B cell (primary cell): ENCODE measurements around the gene SLC44A2. TPM values are rescaled to one million over a fixed set of nuclear protein-coding genes. Genes with fewer than 3 reads are reported as not detected.

ENCODE experiments used
- ATAC-seq: fragments of 200-7000 bp; cut with Tn5 transposase; one replicate; pipeline ENCODE4 v1.10.0; 2021; ENCODE audit warnings: low read depth, mild to moderate bottlenecking, moderate number of reproducible peaks, moderate library complexity
- CTCF ChIA-PET: fragments of 350-600 bp; sonication (Branson Sonifier 250); formaldehyde crosslinking; loops from one replicate; lab custom pipeline; 2021; ENCODE audit warnings: antibody characterized with exemption, inconsistent platforms; lab: Charles Lee
- POLR2A ChIA-PET: fragments of 350-600 bp; sonication (Branson Sonifier 250); formaldehyde crosslinking; loops from one replicate; lab custom pipeline; 2021; ENCODE audit warnings: antibody characterized with exemption; lab: Charles Lee
- DNase-seq: peaks from one replicate; pipeline ENCODE4 v3.0.0; 2013
- H2AFZ ChIP-seq: 2 replicates; pipeline ENCODE4 v1.6.1; 2012; ENCODE audit warnings: mild to moderate bottlenecking, low read depth, low read length; ENCODE audit not compliant: insufficient read depth, poor library complexity, severe bottlenecking
- H3K27ac ChIP-seq, 2 donors: 1 replicate in 1 of 2; 2 replicates in 1 of 2; pipeline ENCODE4 v1.5.1; 2012 to 2013; ENCODE audit warnings: low read length in 2 of 2, mild to moderate bottlenecking in 2 of 2, moderate library complexity in 1 of 2
- H3K27me3 ChIP-seq, 4 experiments: fragments of 200-600 bp in 1 of 4; sonication (generic) in 1 of 4; replicated peaks in 1 of 4; 1 replicate in 2 of 4; 2 replicates in 2 of 4; pipeline versions ENCODE4 v1.6.1 to v1.7.0; 2013 to 2016; ENCODE audit warnings: low read length in 3 of 4, mild to moderate bottlenecking in 2 of 4, mixed read lengths in 1 of 4, moderate library complexity in 1 of 4; ENCODE audit not compliant: insufficient read depth in 4 of 4, control insufficient read depth in 3 of 4; ENCODE audit errors: control extremely low read depth in 1 of 4
- H3K36me3 ChIP-seq, 2 experiments: replicated peaks in 1 of 2; 1 replicate in 1 of 2; 2 replicates in 1 of 2; pipeline versions ENCODE4 v1.6.1 to v1.7.1; 2013; ENCODE audit warnings: low read length in 1 of 2; ENCODE audit not compliant: insufficient read depth in 2 of 2, control insufficient read depth in 1 of 2; ENCODE audit errors: control extremely low read depth in 1 of 2, extremely low read depth in 1 of 2
- H3K4me1 ChIP-seq, 2 donors: fragments of 200-600 bp in 1 of 2; sonication (generic) in 1 of 2; 1 replicate in 1 of 2; 2 replicates in 1 of 2; pipeline versions ENCODE4 v1.5.1 to v1.6.1; 2013 to 2017; ENCODE audit warnings: low read length in 2 of 2; ENCODE audit not compliant: control insufficient read depth in 2 of 2, insufficient read depth in 2 of 2
- H3K4me2 ChIP-seq: replicated peaks from 2 replicates; pipeline ENCODE3; 2012; ENCODE audit warnings: mild to moderate bottlenecking, low read depth, low read length; ENCODE audit not compliant: poor library complexity, severe bottlenecking
- H3K4me3 ChIP-seq, 5 experiments: fragments of 200-600 bp in 1 of 5; sonication (generic) in 1 of 5; 1 replicate in 3 of 5; 2 replicates in 2 of 5; pipeline versions ENCODE4 v1.5.1 to v1.7.0; 2011 to 2016; ENCODE audit warnings: low read length in 4 of 5, mild to moderate bottlenecking in 4 of 5, low read depth in 2 of 5, control low read depth in 1 of 5, moderate library complexity in 1 of 5; ENCODE audit not compliant: insufficient read depth in 1 of 5; ENCODE audit errors: control extremely low read depth in 1 of 5, extremely low read depth in 1 of 5
- H3K79me2 ChIP-seq: fragments of 200-600 bp; sonication (generic); one replicate; pipeline ENCODE4 v1.6.0; 2016; ENCODE audit warnings: low read length; ENCODE audit not compliant: control insufficient read depth, insufficient read depth
- H3K9ac ChIP-seq: fragments of 200-600 bp; sonication (generic); 2 replicates; pipeline ENCODE4 v1.6.1; 2017; ENCODE audit warnings: mild to moderate bottlenecking, low read length, moderate library complexity
- H3K9me3 ChIP-seq, 3 donors: one replicate each; pipeline versions ENCODE4 v1.6.1 to v1.7.1; 2013; ENCODE audit warnings: low read length in 2 of 3; ENCODE audit not compliant: control insufficient read depth in 2 of 3, insufficient read depth in 1 of 3; ENCODE audit errors: control extremely low read depth in 1 of 3
- H4K20me1 ChIP-seq: 2 replicates; pipeline ENCODE4 v1.6.0; 2012; ENCODE audit warnings: mild to moderate bottlenecking, low read length; ENCODE audit not compliant: insufficient read depth, control insufficient read depth, poor library complexity, severe bottlenecking
- H3K27ac Mint-ChIP-seq: one replicate; pipeline ENCODE4 v1.8.0; 2021; ENCODE audit warnings: mixed read lengths
- H3K27me3 Mint-ChIP-seq: one replicate; pipeline ENCODE4 v1.8.0; 2021; ENCODE audit warnings: mixed read lengths
- H3K4me1 Mint-ChIP-seq: one replicate; pipeline ENCODE4 v1.8.0; 2021; ENCODE audit warnings: mixed read lengths
- H3K4me3 Mint-ChIP-seq: one replicate; pipeline ENCODE4 v1.8.0; 2021; ENCODE audit warnings: mixed read lengths
- H3K9me3 Mint-ChIP-seq: one replicate; pipeline ENCODE4 v1.8.0; 2022; ENCODE audit warnings: mixed read lengths; ENCODE audit not compliant: insufficient read depth
- CTCF ChIP-seq: fragments of 200-600 bp; IDR thresholded peaks from one replicate; pipeline ENCODE4 v1.8.0; 2022; ENCODE audit warnings: antibody characterized with exemption, mild to moderate bottlenecking
- EZH2 ChIP-seq: IDR thresholded peaks from 2 replicates; pipeline ENCODE4 v1.6.1; 2012; ENCODE audit warnings: borderline replicate concordance, low read depth, mild to moderate bottlenecking, moderate library complexity, low read length; ENCODE audit not compliant: insufficient read depth, poor library complexity, severe bottlenecking
- WGBS: methylation state at CpG from one replicate; pipeline ENCODE4 v1.1.5; 2013; ENCODE audit warnings: missing lambda C conversion rate; ENCODE audit not compliant: insufficient coverage; 5-methylcytosine and 5-hydroxymethylcytosine counted together
- intact Hi-C: fragments of 100-400 bp; cut with micrococcal nuclease; formaldehyde crosslinking; loops from one replicate; pipeline ENCODE4 v1.10.0; 2022
- polyA plus RNA-seq: library from polyadenylated mRNA; depleted of rRNA; stranded (reverse); fragments of >200 nt; gene quantifications from 2 replicates; pipeline ENCODE4 v1.2.3, GENCODE V29; 2012
- total RNA-seq, 2 donors: library from RNA; stranded (reverse); fragments of 120-200 nt in 1 of 2; gene quantifications; 1 replicate in 1 of 2; 2 replicates in 1 of 2; pipeline versions ENCODE4 v1.2.3 to v1.2.4, GENCODE V29; 2013 to 2022

SLC44A2 gene
- total and polyA plus RNA-seq, 2 donors (not counting 1 experiment from before 2014, with no cell fraction given), result 245 to 369 TPM

GRCh38 chr19:10621966-10622365 is 3.4 kb upstream of the SLC44A2 start:
- Histone ChIP-seq H3K27me3 (no peaks in the 10 kb centered on the region), H3K79me2 (peaks cover 99% of the 10 kb centered on the region), H3K27ac (no peak overlapping the region), H3K36me3 (peaks cover 2 to 57% of the 10 kb centered on the region in 2 experiments), H3K4me2 (no peak overlapping the region), H4K20me1 (peaks cover 94% of the 10 kb centered on the region), H3K9ac (no peak overlapping the region), H3K4me1 (peaks cover 6 to 44% of the 10 kb centered on the region in 2 donors), H3K9me3 (no peaks in the 10 kb centered on the region), H2AFZ (no peak overlapping the region), H3K4me3 (no peak overlapping the region)
- ATAC-seq (no peak), DNase-seq (no peak)
- ChIA-PET CTCF (interaction anchor here (0.6 to 5.4 kb wide), 5 partner anchors 18 to 218 kb away, joined by 3 to 30 read pairs (median 3); no protein-coding TSS in a partner anchor), POLR2A (interaction anchor here (0.6 to 2.2 kb wide), 2 partner anchors 18 to 79 kb away, joined by 6 to 8 read pairs; partner anchors contain the start of gene ATG4D)
- peaks cover 46% of the 10 kb centered on the region for H3K4me1 Mint-ChIP-seq
- no peaks in the 10 kb centered on the region for H3K27me3 Mint-ChIP-seq
- TF ChIP-seq EZH2 (no peak), CTCF (no peak)
- H3K4me3 Mint-ChIP-seq, result no peak overlapping the region
- 96% methylated on average over 8 of the region's 8 CpGs for WGBS
- peak overlapping the region; percentile 57 for H3K27ac Mint-ChIP-seq
- intact Hi-C loops, result no loop called here
- no peaks in the 10 kb centered on the region for H3K9me3 Mint-ChIP-seq

- intact Hi-C loops, result no loop called here
- H3K4me3 ChIP-seq, result no peak overlapping the region
- peaks cover 91% of the 10 kb centered on the region for H3K79me2 ChIP-seq
- Mint-ChIP-seq H3K4me1 (peaks cover 38% of the 10 kb centered on the region), H3K4me3 (no peak overlapping the region), H3K27me3 (no peaks in the 10 kb centered on the region), H3K9me3 (no peaks in the 10 kb centered on the region), H3K27ac (peak overlapping the region; percentile 56)
- H4K20me1 ChIP-seq, result peaks cover 89% of the 10 kb centered on the region
- no peak overlapping the region for H3K9ac ChIP-seq
- H3K4me1 ChIP-seq, result peaks cover 6 to 35% of the 10 kb centered on the region in 2 donors
- DNase-seq, result no peak
- H3K4me2 ChIP-seq, result peak overlapping the region; percentile 30
- H3K27ac ChIP-seq, result peak overlapping the region in 1 of 2 donors; percentile 39
- peaks cover 4 to 63% of the 10 kb centered on the region in 2 experiments for H3K36me3 ChIP-seq
- TF ChIP-seq EZH2 (no peak), CTCF (no peak)
- peak; percentile 41 for ATAC-seq
- 83% methylated on average over 6 of the region's 6 CpGs for WGBS
- ChIA-PET CTCF (interaction anchor here (0.9 to 1.6 kb wide), 2 partner anchors 39 to 43 kb away, joined by 3 to 4 read pairs; no protein-coding TSS in a partner anchor), POLR2A (interaction anchor here (0.6 kb wide), 1 partner anchor 29 kb away, joined by 3 read pairs; no protein-coding TSS in a partner anchor)
- H3K9me3 ChIP-seq, result no peaks in the 10 kb centered on the region
- H2AFZ ChIP-seq, result no peak overlapping the region
- H3K27me3 ChIP-seq, result no peaks in the 10 kb centered on the region
Observed at GRCh38 chr19:10624585-10624984, 768 bp upstream of the SLC44A2 start.
